NCI-H524 (cell line): ENCODE measurements around the gene DYRK2.

Source experiments
- DNase-seq, 2 experiments: peaks; one replicate each; lab custom pipeline; 2025; lab: John Stamatoyannopoulos, UW

DYRK2 gene

DNA sequence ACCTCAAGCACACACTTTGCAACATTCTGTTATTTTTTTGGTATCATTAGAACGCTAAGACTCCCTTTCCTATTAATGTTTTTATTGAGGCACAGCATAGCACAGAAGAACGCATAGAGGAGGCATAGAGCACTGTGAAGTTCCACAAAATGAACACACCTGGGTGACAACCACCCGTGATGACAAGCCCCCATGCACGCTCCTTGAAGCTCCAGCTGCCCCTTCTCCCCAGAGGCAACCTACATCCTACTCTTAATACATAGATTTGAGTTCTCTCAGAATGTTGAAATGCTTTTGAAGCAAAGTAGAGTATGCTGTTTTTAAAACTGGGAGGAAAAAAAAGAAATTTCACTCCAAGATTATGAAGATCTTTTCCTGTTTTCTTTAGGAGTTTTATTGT, 55.5 kb downstream of the DYRK2 start:
- DNase-seq, result no peak

DNA sequence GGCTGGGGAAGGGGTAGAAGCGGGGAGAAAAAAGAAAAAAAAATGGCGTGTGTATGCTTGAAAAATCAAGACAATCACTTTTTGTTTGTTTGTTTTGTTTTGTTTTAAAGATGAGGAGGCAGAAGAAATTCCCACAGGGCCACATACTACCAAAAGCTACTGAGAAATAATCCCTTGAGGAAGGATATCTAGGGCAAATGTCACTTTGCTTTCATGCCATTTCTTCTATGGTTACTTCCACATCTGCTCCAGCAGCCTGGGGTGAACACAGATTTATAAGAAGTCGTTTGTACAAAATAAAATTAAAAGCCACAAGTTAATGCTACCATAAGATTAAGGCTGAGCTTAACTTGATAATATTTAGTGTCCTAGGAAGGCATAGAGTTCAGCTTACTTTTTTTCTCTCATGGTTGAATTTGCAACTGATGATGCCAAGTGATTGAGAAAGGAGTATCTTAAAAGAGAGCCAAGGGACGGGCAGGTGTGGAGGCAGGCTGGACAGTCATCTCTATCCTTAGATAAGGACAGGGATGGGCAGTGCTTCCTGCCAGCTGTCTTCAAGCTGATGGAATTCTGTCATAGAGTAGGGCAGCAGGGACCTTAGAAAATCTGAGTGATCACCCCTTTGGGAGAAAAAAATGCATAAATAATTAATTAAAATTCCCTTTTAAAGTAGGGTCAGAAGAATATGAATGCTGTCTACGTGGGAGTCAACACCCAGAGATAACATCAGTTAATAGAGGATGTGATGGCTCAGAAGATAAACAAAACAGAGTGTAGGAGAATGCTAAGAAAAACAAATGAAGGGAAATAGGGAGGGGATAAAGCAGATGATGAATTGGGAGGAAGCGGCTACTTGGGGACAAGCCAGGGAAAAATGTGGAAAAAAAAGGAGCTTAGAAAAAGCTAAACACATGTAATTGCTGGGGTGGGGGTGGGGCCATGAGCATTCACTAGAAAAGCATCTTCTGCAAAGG, 57.1 kb downstream of the DYRK2 start:
- no peak for DNase-seq

DNA sequence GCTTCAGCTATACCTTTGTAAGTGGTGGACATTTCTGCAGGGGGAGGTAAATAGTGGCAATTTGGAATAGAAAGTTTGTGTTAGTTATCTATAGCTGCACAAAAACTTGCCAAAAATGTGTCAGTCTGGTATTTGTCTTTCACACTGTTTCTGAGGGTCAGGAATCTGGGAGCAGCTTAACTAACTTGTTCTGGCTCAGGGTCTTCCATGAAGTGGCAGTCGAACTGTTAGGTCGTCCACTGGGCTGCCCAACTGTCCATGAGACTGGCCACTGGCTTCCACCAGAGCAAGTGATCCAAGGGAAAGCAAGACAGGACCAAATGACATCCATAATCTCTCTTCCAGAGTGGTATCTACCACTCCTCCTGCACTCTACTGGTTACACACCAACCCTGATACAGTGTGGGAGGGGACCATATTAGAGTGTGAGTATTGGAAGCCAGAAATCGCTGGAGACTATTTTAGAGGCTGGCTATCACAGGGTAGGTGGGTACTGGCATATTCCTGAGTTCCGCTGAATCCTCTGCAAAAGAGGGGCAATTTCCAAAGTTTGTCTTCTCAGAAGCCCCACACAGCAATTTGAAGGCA, 60.9 kb downstream of the DYRK2 start:
- DNase-seq, result no peak

GRCh38 chr12:67710582-67710981, 62.0 kb downstream of the DYRK2 start:
- DNase-seq, result peak in 1 of 2 experiments; percentile 1

- no peak for DNase-seq
Observed at GRCh38 chr12:67712011-67712410, 63.5 kb downstream of the DYRK2 start.

GRCh38 chr12:67714648-67715047, 66.1 kb downstream of the DYRK2 start:
- DNase-seq, result no peak
